SIG-M5 treated with dmso at 0.1 percent for 504 hours (cell line): ENCODE measurements around the gene ERAP2.
"Not testable (repeated sequence)": the region's sequence is repeated elsewhere in the genome, so short reads cannot be mapped to it uniquely, and the experiment has no call there.

Source experiments
- DNase-seq: peaks from one replicate; lab custom pipeline; 2025; ENCODE audit not compliant: unreplicated experiment; lab: John Stamatoyannopoulos, UW

Gene ERAP2, protein sequence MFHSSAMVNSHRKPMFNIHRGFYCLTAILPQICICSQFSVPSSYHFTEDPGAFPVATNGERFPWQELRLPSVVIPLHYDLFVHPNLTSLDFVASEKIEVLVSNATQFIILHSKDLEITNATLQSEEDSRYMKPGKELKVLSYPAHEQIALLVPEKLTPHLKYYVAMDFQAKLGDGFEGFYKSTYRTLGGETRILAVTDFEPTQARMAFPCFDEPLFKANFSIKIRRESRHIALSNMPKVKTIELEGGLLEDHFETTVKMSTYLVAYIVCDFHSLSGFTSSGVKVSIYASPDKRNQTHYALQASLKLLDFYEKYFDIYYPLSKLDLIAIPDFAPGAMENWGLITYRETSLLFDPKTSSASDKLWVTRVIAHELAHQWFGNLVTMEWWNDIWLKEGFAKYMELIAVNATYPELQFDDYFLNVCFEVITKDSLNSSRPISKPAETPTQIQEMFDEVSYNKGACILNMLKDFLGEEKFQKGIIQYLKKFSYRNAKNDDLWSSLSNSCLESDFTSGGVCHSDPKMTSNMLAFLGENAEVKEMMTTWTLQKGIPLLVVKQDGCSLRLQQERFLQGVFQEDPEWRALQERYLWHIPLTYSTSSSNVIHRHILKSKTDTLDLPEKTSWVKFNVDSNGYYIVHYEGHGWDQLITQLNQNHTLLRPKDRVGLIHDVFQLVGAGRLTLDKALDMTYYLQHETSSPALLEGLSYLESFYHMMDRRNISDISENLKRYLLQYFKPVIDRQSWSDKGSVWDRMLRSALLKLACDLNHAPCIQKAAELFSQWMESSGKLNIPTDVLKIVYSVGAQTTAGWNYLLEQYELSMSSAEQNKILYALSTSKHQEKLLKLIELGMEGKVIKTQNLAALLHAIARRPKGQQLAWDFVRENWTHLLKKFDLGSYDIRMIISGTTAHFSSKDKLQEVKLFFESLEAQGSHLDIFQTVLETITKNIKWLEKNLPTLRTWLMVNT

DNA sequence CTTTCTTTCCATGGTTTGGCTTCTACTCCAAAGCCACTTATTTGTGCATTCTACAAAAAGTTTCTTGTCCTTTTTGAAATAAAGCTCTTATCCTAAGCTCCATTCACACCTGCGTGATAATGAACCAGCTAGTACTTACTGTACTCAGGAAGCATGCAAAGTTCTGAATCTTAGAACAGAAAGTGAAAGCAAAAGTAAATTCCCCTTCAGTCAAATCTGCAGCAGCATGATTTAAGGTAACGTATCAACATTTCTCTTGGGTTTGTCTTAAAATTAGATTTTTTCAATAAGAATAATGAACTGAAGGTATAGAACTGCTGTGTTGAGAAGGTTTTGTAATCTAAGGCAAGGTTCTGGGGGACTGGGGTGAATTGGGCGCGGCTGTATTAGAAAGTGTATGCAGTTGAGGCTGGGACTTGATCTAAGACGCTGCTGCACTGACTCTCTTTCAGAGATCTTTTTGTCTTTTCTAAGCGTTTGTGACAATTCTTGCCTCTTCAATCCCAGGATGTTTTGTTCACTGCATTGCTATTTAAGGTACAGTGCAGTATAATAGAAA is at the start of gene ERAP2:
Gene ERAP2 (plus strand): TSS at position 209 of the 559 bp plus-strand sequence. CDS start 3,186 bp downstream, outside the sequence.
- peak; percentile 50 for DNase-seq

DNA sequence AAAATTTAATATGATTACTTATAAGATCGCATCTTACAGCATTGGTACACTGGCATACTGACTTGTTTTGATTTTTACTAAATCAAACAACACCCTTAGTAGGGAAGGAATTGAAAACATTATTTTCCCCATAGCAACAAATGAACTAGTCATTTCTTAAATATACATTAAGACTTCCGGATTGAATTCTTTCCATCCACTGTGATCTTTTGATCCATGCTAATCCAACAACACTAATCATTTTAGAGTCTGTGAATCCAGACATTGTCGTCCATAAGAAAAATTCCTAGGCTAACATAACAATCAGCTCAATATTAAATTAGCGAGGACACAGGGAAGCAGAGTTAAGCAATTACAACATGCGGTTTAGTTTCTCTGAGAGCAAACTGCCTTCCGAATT is 47.0 kb upstream of the ERAP2 start:
- no peak for DNase-seq

DNA sequence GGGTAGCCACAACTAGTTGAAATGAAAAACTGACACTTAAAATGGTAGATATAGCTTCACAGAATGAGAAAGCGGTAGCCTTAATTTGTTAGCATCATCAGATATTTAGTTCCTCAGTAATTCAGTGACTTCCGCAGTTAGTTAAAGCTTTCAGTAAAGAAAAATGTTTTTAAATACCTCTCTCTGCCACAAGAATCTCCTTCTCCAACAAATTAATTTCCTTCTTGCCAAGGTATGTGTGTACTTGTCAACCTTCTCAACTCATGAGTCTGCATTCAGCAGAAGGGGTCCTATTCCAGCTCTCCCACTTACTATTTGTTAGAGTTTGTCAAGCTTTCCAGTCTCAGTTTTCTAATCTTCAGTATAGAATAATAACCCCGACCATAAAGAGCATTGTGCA is 42.3 kb upstream of the ERAP2 start:
- no peak for DNase-seq

DNA sequence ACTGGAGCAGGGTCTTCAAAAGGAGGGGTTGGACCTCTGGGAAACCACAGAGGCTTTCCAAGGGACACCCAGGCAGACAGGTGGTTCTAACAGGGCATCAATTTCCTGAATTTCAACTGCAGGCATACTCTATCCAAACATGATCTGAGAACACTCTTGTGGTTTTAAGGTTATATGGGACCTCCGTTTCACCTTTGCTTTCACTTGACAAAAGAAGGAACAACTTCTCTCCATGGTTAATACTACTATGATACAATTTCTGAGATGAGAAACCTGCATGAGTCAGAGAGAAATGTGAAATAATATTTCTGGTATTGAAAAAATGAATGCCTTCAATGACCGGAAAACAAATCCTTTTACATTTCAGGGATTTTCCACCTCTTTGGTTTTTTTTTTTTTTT is 40.5 kb upstream of the ERAP2 start:
- DNase-seq, result no peak

DNA sequence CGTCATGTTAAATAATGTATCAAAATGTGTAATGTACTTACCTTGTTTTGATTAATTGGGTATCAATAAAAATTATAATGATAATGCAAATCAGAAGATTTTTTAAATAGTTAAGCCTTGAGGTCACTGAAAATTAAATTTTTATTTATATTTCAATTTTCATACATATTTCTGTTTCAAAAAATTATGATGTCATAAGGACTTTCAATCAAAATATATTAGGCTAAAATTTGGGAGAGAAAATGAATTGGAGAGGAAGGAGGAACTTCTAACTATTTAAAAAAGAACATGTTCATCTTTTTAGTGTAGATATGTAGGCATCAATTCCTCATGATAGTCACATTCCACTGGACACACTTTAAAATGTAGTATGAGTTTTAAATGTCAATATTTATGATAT is 39.5 kb upstream of the ERAP2 start:
- no peak for DNase-seq

GRCh38 chr5:96837303-96837702 is 39.0 kb upstream of the ERAP2 start:
- no peak for DNase-seq

DNA sequence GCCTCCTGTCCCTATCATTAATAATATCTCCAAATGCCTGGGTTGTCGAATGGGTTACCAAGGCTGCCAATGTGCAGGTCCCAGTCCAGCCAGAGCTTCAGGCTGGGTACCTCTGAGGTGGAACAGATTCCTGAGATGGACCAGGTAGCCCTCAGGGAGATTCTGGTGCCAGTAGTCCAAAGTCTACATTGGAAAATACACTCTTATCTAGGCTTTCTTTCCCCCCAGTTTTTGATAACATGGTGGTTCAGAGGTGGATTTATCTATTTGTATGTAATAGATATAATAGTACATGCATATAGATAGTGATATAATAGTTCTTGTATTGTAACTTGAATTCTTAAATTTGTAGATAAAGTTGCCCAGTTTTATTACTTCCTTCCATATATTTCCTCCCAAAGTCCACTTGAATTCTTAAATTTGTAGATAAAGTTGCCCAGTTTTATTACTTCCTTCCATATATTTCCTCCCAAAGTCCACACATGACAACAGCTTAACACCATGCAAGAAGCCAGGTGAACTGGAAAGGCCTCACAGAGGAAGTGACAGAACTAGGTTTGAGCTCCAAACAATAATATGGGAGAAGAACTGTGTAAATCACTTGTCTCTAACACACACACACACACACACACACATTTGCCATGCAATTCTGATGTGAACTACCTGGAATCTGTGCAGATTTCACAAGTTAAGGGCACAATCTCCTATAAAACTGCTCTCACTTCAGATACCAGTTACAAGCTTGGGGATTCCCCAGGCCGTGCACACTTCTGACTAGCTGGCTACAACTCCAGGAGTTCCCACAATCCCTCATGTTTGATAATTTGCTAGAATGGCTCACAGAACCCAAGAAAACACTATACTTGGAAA is 37.9 kb upstream of the ERAP2 start:
- DNase-seq, result no peak

- no peak for DNase-seq
Measured at GRCh38 chr5:96839071-96839592, 37.2 kb upstream of the ERAP2 start.

- DNase-seq, result not testable (repeated sequence)
Measured at GRCh38 chr5:96841931-96842330, 34.4 kb upstream of the ERAP2 start.

- no peak for DNase-seq
Measured at GRCh38 chr5:96843140-96843539, 33.2 kb upstream of the ERAP2 start.

GRCh38 chr5:96844481-96844990 is 31.8 kb upstream of the ERAP2 start:
- DNase-seq, result peak; percentile 68

DNA sequence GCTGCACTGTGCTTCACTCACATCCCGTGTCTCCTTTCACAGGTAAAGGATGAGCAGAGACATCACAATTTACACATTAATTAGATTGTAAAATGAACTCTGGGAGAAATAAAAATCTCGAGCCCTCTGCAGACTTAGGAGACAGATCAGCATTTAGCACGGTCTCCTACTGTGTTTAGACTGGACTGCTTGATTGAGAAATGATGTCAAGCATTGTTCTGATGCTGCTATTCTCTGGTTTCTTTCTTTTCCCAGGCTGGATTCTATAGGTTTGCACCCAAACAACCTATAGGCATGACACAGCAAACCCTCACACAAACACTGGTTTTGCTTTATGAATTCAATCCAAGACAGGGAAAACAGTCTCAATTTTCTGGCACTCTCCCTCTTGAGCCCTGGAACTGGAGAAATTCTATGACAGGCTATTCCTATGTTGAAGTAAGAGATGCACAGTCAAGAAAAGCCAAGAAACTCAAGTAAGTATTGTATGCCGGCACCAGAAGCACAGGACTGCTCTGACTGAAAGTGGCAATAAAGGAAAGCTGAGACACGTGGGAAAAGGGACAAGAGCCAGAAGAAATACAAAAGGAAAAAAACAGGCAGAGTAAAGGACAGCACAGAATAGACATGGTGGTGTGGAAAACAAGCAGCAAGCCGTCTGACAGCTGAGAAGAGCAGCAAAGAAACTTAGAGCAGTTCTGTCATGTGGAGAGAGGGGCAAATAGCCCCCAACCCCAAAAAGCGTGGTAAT is 24.8 kb upstream of the ERAP2 start:
- no peak for DNase-seq

- DNase-seq, result no peak
Measured at GRCh38 chr5:96852759-96853158, 23.5 kb upstream of the ERAP2 start.

GRCh38 chr5:96854067-96854466 is 22.2 kb upstream of the ERAP2 start:
- DNase-seq, result no peak

- DNase-seq, result no peak
Measured at GRCh38 chr5:96855031-96855872, 21.0 kb upstream of the ERAP2 start.

GRCh38 chr5:96856371-96856770 is 19.9 kb upstream of the ERAP2 start:
- DNase-seq, result no peak

- DNase-seq, result no peak
Measured at GRCh38 chr5:96857454-96857853, 18.8 kb upstream of the ERAP2 start.

GRCh38 chr5:96857924-96858323 is 18.4 kb upstream of the ERAP2 start:
- DNase-seq, result no peak

DNA sequence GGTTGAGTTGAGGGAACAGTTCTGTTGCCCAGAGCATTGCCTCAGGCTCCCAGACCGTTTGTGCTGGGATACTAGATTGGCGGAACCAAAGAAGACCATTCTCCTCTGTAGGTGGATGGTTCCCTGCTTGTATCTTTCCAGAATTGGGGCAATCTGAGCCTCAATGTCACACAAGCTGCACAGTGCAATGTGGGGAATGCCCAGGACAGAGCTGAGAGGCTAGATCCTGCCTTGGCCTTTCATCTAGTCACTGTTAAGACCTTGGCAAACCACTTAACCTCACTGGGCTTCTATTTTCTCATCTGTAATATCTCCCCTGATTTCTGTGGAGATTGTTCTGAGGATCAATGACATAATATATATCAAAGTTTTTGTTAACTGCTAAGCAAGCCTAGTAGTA is 16.9 kb upstream of the ERAP2 start:
- DNase-seq, result no peak
